Measurements from ENCODE around the gene SPARC.
A peak's percentile ranks its signal among the peaks of the same experiment; 100 is the strongest.
"Not testable (repeated sequence)": the region's sequence is repeated elsewhere in the genome, so short reads cannot be mapped to it uniquely, and the experiment has no call there.

The SPARC gene

DNA sequence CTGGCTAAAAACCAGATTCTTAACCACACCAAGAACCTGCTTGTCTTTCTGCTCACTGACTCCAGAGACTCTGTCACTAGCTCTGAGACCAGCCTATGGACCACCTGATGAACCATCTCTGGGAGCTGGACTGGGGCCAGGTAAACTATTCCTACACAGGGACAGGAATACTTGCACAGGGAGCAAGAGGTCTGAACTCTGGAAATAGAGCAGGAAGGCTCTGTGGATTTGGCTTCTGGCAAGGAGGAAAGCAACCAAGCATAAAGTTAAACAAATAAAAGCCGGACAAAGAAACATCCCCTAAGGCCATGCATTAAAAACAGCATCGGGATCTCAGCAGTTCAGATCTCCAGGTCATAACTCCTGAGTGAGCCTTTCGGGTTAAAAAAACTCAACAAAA, 5.6 kb upstream of the SPARC start:
- no peak overlapping the region for H3K4me3 ChIP-seq (ENCODE audit: insufficient read depth, low read depth, low read length)
- no peaks in the 10 kb centered on the region for H3K36me3 ChIP-seq (ENCODE audit: control insufficient read depth, insufficient read depth, low read length)
- H3K9me3 ChIP-seq (ENCODE audit: control insufficient read depth, low read length): no peaks in the 10 kb centered on the region
- no peak overlapping the region for H3K27ac ChIP-seq (ENCODE audit: insufficient read depth, low read depth, low read length, poor library complexity, severe bottlenecking)
- H3K4me1 ChIP-seq (ENCODE audit: control insufficient read depth, insufficient read depth, low read length): peaks cover 10% of the 10 kb centered on the region
- no peaks in the 10 kb centered on the region for H3K27me3 ChIP-seq (ENCODE audit: control insufficient read depth, insufficient read depth, low read length, poor library complexity, severe bottlenecking)
- WGBS, 2 experiments: 94 to 95% methylated on average over 3 of the region's 3 CpGs

DNA sequence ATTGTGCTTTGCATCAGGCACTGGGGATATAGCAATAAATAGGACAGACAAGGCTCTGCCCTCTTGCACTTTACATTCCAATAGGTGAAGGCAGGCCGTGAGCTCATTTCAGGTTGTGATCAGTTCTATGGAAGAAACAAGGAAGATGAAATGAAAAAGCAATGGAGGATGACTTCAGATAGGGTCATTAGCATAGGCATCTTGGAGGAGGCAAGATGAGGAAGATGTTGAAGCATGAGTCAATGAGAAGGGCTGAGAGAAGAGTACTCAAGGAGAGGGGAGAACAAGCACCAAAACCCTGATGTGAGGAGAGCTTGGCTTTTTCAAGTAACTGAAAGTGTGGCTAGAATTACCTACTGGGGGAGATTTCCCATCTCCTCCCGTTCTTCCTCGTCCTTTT, 5.0 kb upstream of the SPARC start:
- H3K27ac ChIP-seq (ENCODE audit: insufficient read depth, low read depth, low read length, poor library complexity, severe bottlenecking): no peak overlapping the region
- H3K27me3 ChIP-seq (ENCODE audit: control insufficient read depth, insufficient read depth, low read length, poor library complexity, severe bottlenecking): no peaks in the 10 kb centered on the region
- WGBS, 2 experiments: 88 to 93% methylated on average over 3 of the region's 3 CpGs
- no peaks in the 10 kb centered on the region for H3K9me3 ChIP-seq (ENCODE audit: control insufficient read depth, low read length)
- no peaks in the 10 kb centered on the region for H3K36me3 ChIP-seq (ENCODE audit: control insufficient read depth, insufficient read depth, low read length)
- peaks cover 15% of the 10 kb centered on the region for H3K4me1 ChIP-seq (ENCODE audit: control insufficient read depth, insufficient read depth, low read length)
- H3K4me3 ChIP-seq (ENCODE audit: insufficient read depth, low read depth, low read length): no peak overlapping the region

DNA sequence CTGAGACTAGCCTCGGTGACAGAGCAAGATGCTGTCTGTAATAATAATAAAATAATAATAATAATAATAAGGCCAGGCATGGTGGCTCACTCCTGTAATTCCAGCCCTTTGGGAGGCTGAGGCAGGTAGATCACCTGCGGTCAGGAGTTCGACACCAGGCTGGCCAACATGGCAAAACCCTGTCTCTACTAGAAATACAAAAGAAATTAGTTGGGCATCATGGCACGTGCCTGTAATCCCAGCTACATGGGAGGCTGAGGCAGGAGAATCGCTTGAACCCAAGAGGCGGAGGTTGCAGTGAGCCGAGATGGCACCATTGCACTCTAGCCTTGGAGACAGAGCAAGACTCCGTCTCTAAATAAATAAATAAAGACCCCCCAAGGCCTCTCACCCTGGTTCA, 2.9 kb upstream of the SPARC start:
- not testable (repeated sequence) for H3K9me3 ChIP-seq (ENCODE audit: control insufficient read depth, low read length); H3K4me3 ChIP-seq (ENCODE audit: insufficient read depth, low read depth, low read length); H3K27me3 ChIP-seq (ENCODE audit: control insufficient read depth, insufficient read depth, low read length, poor library complexity, severe bottlenecking); H3K27ac ChIP-seq (ENCODE audit: insufficient read depth, low read depth, low read length, poor library complexity, severe bottlenecking); H3K36me3 ChIP-seq (ENCODE audit: control insufficient read depth, insufficient read depth, low read length)
- H3K4me1 ChIP-seq (ENCODE audit: control insufficient read depth, insufficient read depth, low read length): peaks cover 19% of the 10 kb centered on the region
- 92 to 97% methylated on average over 7 to 8 of the region's 8 CpGs for WGBS, 2 experiments

GRCh38 chr5:151688436-151688835, 1.7 kb upstream of the SPARC start:
- no peak overlapping the region for H3K27ac ChIP-seq (ENCODE audit: insufficient read depth, low read depth, low read length, poor library complexity, severe bottlenecking)
- peaks cover 27% of the 10 kb centered on the region for H3K4me1 ChIP-seq (ENCODE audit: control insufficient read depth, insufficient read depth, low read length)
- H3K9me3 ChIP-seq (ENCODE audit: control insufficient read depth, low read length): no peaks in the 10 kb centered on the region
- H3K36me3 ChIP-seq (ENCODE audit: control insufficient read depth, insufficient read depth, low read length): no peaks in the 10 kb centered on the region
- H3K4me3 ChIP-seq (ENCODE audit: insufficient read depth, low read depth, low read length): no peak overlapping the region
- H3K27me3 ChIP-seq (ENCODE audit: control insufficient read depth, insufficient read depth, low read length, poor library complexity, severe bottlenecking): no peaks in the 10 kb centered on the region
- WGBS, 2 experiments: 84 to 93% methylated on average over 3 of the region's 3 CpGs

- Histone ChIP-seq H3K4me1 (ENCODE audit: control insufficient read depth, insufficient read depth, low read length) (peaks cover 31% of the 10 kb centered on the region), H3K27ac (ENCODE audit: insufficient read depth, low read depth, low read length, poor library complexity, severe bottlenecking) (peak overlapping the region; percentile 76), H3K27me3 (ENCODE audit: control insufficient read depth, insufficient read depth, low read length, poor library complexity, severe bottlenecking) (no peaks in the 10 kb centered on the region), H3K9me3 (ENCODE audit: control insufficient read depth, low read length) (no peaks in the 10 kb centered on the region), H3K36me3 (ENCODE audit: control insufficient read depth, insufficient read depth, low read length) (no peaks in the 10 kb centered on the region), H3K4me3 (ENCODE audit: insufficient read depth, low read depth, low read length) (peak overlapping the region; percentile 63)
- 17 to 22% methylated on average over 10 of the region's 10 CpGs for WGBS, 2 experiments
These were observed 704 bp downstream of the SPARC start for GRCh38 chr5:151685749-151686673.

- Histone ChIP-seq H3K4me3 (ENCODE audit: insufficient read depth, low read depth, low read length) (peak overlapping the region; percentile 63), H3K27me3 (ENCODE audit: control insufficient read depth, insufficient read depth, low read length, poor library complexity, severe bottlenecking) (no peaks in the 10 kb centered on the region), H3K9me3 (ENCODE audit: control insufficient read depth, low read length) (no peaks in the 10 kb centered on the region), H3K36me3 (ENCODE audit: control insufficient read depth, insufficient read depth, low read length) (no peaks in the 10 kb centered on the region), H3K4me1 (ENCODE audit: control insufficient read depth, insufficient read depth, low read length) (peaks cover 31% of the 10 kb centered on the region), H3K27ac (ENCODE audit: insufficient read depth, low read depth, low read length, poor library complexity, severe bottlenecking) (peak overlapping the region; percentile 85)
- 9 to 12% methylated on average over 8 of the region's 8 CpGs for WGBS, 2 experiments
These were observed 1.9 kb downstream of the SPARC start for GRCh38 chr5:151684690-151685361.

GRCh38 chr5:151683986-151684588, 2.6 kb downstream of the SPARC start:
- peak overlapping the region; percentile 85 for H3K27ac ChIP-seq (ENCODE audit: insufficient read depth, low read depth, low read length, poor library complexity, severe bottlenecking)
- peak overlapping the region; percentile 63 for H3K4me3 ChIP-seq (ENCODE audit: insufficient read depth, low read depth, low read length)
- no peaks in the 10 kb centered on the region for H3K27me3 ChIP-seq (ENCODE audit: control insufficient read depth, insufficient read depth, low read length, poor library complexity, severe bottlenecking)
- H3K4me1 ChIP-seq (ENCODE audit: control insufficient read depth, insufficient read depth, low read length): peaks cover 31% of the 10 kb centered on the region
- H3K9me3 ChIP-seq (ENCODE audit: control insufficient read depth, low read length): no peaks in the 10 kb centered on the region
- WGBS, 2 experiments: 98 to 100% methylated on average over 2 of the region's 2 CpGs
- no peaks in the 10 kb centered on the region for H3K36me3 ChIP-seq (ENCODE audit: control insufficient read depth, insufficient read depth, low read length)

DNA sequence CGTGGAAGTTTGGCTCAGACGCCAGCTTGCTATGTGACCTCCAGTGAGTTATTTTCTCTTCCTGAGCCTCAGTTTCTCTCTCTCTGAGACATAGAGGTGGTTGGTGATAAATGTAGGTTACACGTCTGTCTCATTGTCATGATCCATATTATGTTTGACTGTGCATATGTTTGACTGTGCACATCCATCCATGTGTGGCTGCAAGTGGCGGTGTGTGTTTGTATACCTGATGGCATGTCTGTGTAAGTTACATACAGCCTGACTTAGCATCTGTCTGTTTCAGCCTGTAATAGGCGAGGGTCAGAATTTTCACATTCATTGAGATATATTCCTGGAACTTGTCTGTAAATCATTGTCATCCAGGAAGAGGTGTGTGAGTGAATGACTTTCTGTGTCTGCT, 3.3 kb downstream of the SPARC start:
- no peak overlapping the region for H3K4me3 ChIP-seq (ENCODE audit: insufficient read depth, low read depth, low read length)
- peaks cover 32% of the 10 kb centered on the region for H3K4me1 ChIP-seq (ENCODE audit: control insufficient read depth, insufficient read depth, low read length)
- no peaks in the 10 kb centered on the region for H3K27me3 ChIP-seq (ENCODE audit: control insufficient read depth, insufficient read depth, low read length, poor library complexity, severe bottlenecking)
- no peaks in the 10 kb centered on the region for H3K36me3 ChIP-seq (ENCODE audit: control insufficient read depth, insufficient read depth, low read length)
- no peaks in the 10 kb centered on the region for H3K9me3 ChIP-seq (ENCODE audit: control insufficient read depth, low read length)
- 92 to 93% methylated on average over 5 of the region's 5 CpGs for WGBS, 2 experiments
- H3K27ac ChIP-seq (ENCODE audit: insufficient read depth, low read depth, low read length, poor library complexity, severe bottlenecking): no peak overlapping the region

- Histone ChIP-seq H3K27ac (ENCODE audit: insufficient read depth, low read depth, low read length, poor library complexity, severe bottlenecking) (no peak overlapping the region), H3K9me3 (ENCODE audit: control insufficient read depth, low read length) (no peaks in the 10 kb centered on the region), H3K4me1 (ENCODE audit: control insufficient read depth, insufficient read depth, low read length) (peaks cover 38% of the 10 kb centered on the region), H3K4me3 (ENCODE audit: insufficient read depth, low read depth, low read length) (no peak overlapping the region), H3K36me3 (ENCODE audit: control insufficient read depth, insufficient read depth, low read length) (no peaks in the 10 kb centered on the region), H3K27me3 (ENCODE audit: control insufficient read depth, insufficient read depth, low read length, poor library complexity, severe bottlenecking) (no peaks in the 10 kb centered on the region)
- 55 to 59% methylated on average over 5 of the region's 5 CpGs for WGBS, 2 experiments
These were observed 3.9 kb downstream of the SPARC start for GRCh38 chr5:151682751-151683331.

GRCh38 chr5:151682240-151682639, 4.5 kb downstream of the SPARC start:
- H3K4me3 ChIP-seq (ENCODE audit: insufficient read depth, low read depth, low read length): no peak overlapping the region
- peaks cover 44% of the 10 kb centered on the region for H3K4me1 ChIP-seq (ENCODE audit: control insufficient read depth, insufficient read depth, low read length)
- no peak overlapping the region for H3K27ac ChIP-seq (ENCODE audit: insufficient read depth, low read depth, low read length, poor library complexity, severe bottlenecking)
- H3K9me3 ChIP-seq (ENCODE audit: control insufficient read depth, low read length): no peaks in the 10 kb centered on the region
- H3K27me3 ChIP-seq (ENCODE audit: control insufficient read depth, insufficient read depth, low read length, poor library complexity, severe bottlenecking): no peaks in the 10 kb centered on the region
- WGBS, 2 experiments: 85 to 87% methylated on average over 6 of the region's 6 CpGs
- H3K36me3 ChIP-seq (ENCODE audit: control insufficient read depth, insufficient read depth, low read length): no peaks in the 10 kb centered on the region
